ENCODE data around the gene SVIL.

GRCh38 chr10:29623797-29624196 lies 11.0 kb downstream of the SVIL start:
- no peak for TF ChIP-seq CTCF (conservative IDR thresholded peaks at IDR 0.05; ENCODE audit: low read length)
- no peak for TF ChIP-seq EZH2phosphoT487 (IDR thresholded peaks at IDR 0.05; ENCODE audit: borderline replicate concordance, low read depth, low read length)
